ENCODE measurements around the gene BCAS2. TPM values are rescaled to one million over a fixed set of nuclear protein-coding genes. Genes with fewer than 3 reads are reported as not detected.

The BCAS2 gene
- total RNA-seq, 1 experiment from 2014 or later, result 30.1 TPM

DNA sequence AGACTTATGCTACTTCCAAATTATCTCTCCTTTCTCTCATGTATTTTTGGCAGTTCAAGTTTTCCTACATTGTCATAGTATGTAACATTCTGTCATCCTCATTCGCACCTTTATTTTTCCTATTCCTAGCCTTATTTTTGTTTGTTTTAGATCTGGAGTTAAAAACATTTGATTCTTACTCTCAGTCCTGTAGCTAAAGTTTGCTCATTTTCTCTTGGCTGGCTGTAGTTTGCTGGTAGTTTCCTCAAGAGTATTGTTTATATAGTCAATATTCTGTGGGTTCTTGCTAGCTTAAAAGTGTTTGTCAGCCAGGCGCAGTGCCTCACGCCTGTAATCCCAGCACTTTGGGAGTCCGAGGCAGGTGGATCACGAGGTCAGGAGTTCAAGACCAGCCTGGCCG, 40.6 kb downstream of the BCAS2 start:
- no peaks in the 10 kb centered on the region for H3K27me3 Mint-ChIP-seq (ENCODE audit: insufficient read depth, unreplicated experiment)
- CTCF ChIA-PET, result no interaction called here
- H3K4me3 ChIP-seq (ENCODE audit: low read depth, low read length), result no peak overlapping the region
- peak overlapping the region; percentile 4 for H3K4me3 Mint-ChIP-seq (ENCODE audit: unreplicated experiment)
- peaks cover 21% of the 10 kb centered on the region for H3K4me1 ChIP-seq
- no TSS peak for BruUV-seq (replicated peaks)
- H3K27ac Mint-ChIP-seq (ENCODE audit: unreplicated experiment), result no peak overlapping the region
- intact Hi-C loops (cut with micrococcal nuclease; ENCODE audit: unreplicated experiment), result no loop called here
- no peaks in the 10 kb centered on the region for H3K36me3 Mint-ChIP-seq (ENCODE audit: insufficient read depth, unreplicated experiment)
- no peak for DNase-seq
- peaks cover 14% of the 10 kb centered on the region for H3K4me1 Mint-ChIP-seq (ENCODE audit: low read depth, unreplicated experiment)
- no peaks in the 10 kb centered on the region for H3K9me3 ChIP-seq
- POLR2A ChIA-PET, result no interaction called here
- no peaks in the 10 kb centered on the region for H3K27me3 ChIP-seq (replicated peaks; ENCODE audit: control insufficient read depth, insufficient read depth, low read length)
- TF ChIP-seq CTCF (IDR thresholded peaks at IDR 0.05; ENCODE audit: insufficient read depth in 1 of 2, low read depth in 1 of 2, low read length in 1 of 2, severe bottlenecking in 1 of 2, unreplicated experiment in 1 of 2), result no peak
- no peaks in the 10 kb centered on the region for H3K36me3 ChIP-seq (ENCODE audit: control insufficient read depth, insufficient read depth, low read length)
- H3K9me3 Mint-ChIP-seq (ENCODE audit: unreplicated experiment), result no peaks in the 10 kb centered on the region

DNA sequence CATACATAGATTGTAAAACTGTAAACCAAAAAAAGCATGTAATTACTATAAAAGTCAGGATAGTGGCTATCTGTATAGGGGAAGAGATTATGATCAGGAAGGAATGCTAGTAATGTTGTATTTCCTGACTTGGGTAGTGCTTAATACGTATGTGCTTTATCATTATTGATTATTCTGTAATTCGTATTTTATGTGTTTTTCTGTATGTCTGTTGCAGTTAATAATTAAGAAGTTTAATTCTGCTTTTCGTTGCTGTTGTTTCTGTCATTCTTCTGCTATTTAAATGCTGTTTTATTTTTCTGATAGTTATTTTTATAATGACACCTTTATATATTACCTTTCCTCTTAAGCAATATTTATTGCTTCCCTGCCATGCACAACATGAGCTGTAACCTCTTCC, 41.1 kb downstream of the BCAS2 start:
- DNase-seq, result no peak
- no peak for TF ChIP-seq CTCF (IDR thresholded peaks at IDR 0.05; ENCODE audit: insufficient read depth in 1 of 2, low read depth in 1 of 2, low read length in 1 of 2, severe bottlenecking in 1 of 2, unreplicated experiment in 1 of 2)
- intact Hi-C loops (cut with micrococcal nuclease; ENCODE audit: unreplicated experiment), result no loop called here
- Histone ChIP-seq H3K4me1 (peaks cover 27% of the 10 kb centered on the region), H3K27me3 (replicated peaks; ENCODE audit: control insufficient read depth, insufficient read depth, low read length) (no peaks in the 10 kb centered on the region), H3K36me3 (ENCODE audit: control insufficient read depth, insufficient read depth, low read length) (no peaks in the 10 kb centered on the region), H3K4me3 (ENCODE audit: low read depth, low read length) (no peak overlapping the region), H3K9me3 (no peaks in the 10 kb centered on the region)
- ChIA-PET CTCF (no interaction called here), POLR2A (no interaction called here)
- no peak overlapping the region for H3K4me3 Mint-ChIP-seq (ENCODE audit: unreplicated experiment)
- H3K27ac Mint-ChIP-seq (ENCODE audit: unreplicated experiment), result no peak overlapping the region
- no peaks in the 10 kb centered on the region for H3K36me3 Mint-ChIP-seq (ENCODE audit: insufficient read depth, unreplicated experiment)
- H3K4me1 Mint-ChIP-seq (ENCODE audit: low read depth, unreplicated experiment), result peaks cover 9% of the 10 kb centered on the region
- no peaks in the 10 kb centered on the region for H3K27me3 Mint-ChIP-seq (ENCODE audit: insufficient read depth, unreplicated experiment)
- H3K9me3 Mint-ChIP-seq (ENCODE audit: unreplicated experiment), result no peaks in the 10 kb centered on the region
- no TSS peak for BruUV-seq (replicated peaks)

GRCh38 chr1:114536043-114536442, 45.4 kb downstream of the BCAS2 start:
- no peaks in the 10 kb centered on the region for H3K27me3 ChIP-seq (replicated peaks; ENCODE audit: control insufficient read depth, insufficient read depth, low read length)
- DNase-seq, result no peak
- H3K9me3 ChIP-seq, result no peaks in the 10 kb centered on the region
- Mint-ChIP-seq H3K36me3 (ENCODE audit: insufficient read depth, unreplicated experiment) (no peaks in the 10 kb centered on the region), H3K4me3 (ENCODE audit: unreplicated experiment) (no peak overlapping the region), H3K27me3 (ENCODE audit: insufficient read depth, unreplicated experiment) (no peaks in the 10 kb centered on the region), H3K27ac (ENCODE audit: unreplicated experiment) (no peak overlapping the region), H3K9me3 (ENCODE audit: unreplicated experiment) (no peaks in the 10 kb centered on the region), H3K4me1 (ENCODE audit: low read depth, unreplicated experiment) (peaks cover 15% of the 10 kb centered on the region)
- H3K4me3 ChIP-seq (ENCODE audit: low read depth, low read length), result no peak overlapping the region
- POLR2A ChIA-PET, result no interaction called here
- no peak for TF ChIP-seq CTCF (IDR thresholded peaks at IDR 0.05; ENCODE audit: insufficient read depth in 1 of 2, low read depth in 1 of 2, low read length in 1 of 2, severe bottlenecking in 1 of 2, unreplicated experiment in 1 of 2)
- BruUV-seq (replicated peaks), result no TSS peak
- intact Hi-C loops (cut with micrococcal nuclease; ENCODE audit: unreplicated experiment), result no loop called here
- peaks cover 33% of the 10 kb centered on the region for H3K4me1 ChIP-seq
- CTCF ChIA-PET, result no interaction called here
- H3K36me3 ChIP-seq (ENCODE audit: control insufficient read depth, insufficient read depth, low read length), result no peaks in the 10 kb centered on the region
